Measurements from ENCODE around the gene ABL1. TPM values are rescaled to one million over a fixed set of nuclear protein-coding genes. Genes with fewer than 3 reads are reported as not detected.

Gene ABL1
- total RNA-seq, 1 donor from 2014 or later, result 44.6 TPM

DNA sequence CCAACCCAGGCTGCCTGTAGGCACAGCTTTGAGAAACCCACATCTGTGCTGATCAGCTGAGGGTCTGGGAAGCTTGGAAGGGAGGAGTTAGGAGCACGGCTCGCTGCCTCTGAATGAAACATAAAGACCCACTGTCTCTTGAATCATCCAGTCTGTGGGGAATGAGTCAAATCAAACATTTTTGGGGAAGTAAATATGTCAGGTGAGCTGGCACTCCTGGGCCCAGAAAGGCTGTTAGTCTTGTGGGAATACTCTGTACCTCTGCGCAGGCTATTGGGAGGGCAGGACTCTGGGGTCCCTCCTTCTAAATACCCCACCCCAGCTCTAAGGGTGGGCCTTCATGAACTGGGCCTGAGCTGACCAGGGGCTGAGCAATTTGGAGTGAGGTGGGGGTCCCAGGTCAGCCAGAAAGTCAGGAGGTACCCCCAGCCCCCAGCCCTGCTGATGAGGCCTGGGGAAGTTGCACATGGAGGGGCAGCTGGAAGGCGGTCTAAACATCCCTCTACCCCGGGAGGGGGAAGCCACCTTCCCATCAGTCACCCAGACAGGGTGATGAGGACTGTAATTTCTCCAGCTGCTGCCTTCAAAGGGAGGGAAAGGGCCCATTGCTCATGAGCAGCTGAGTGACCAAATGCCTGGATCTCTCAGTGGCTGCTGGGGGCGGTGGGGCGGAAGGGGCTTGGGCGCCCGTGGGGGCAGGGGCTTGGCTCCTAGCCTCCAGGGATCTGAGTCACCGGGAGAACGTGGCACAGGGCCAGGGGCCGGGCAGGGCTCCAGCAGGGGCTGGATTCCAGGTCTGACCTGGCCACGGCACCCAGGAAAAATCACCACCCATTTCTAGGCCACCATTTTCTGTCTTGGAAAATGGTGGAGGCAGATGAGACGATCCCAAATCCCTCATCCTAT is 93.2 kb downstream of the ABL1 start:
- peak; percentile 36 for DNase-seq (ENCODE audit: low read depth)

DNA sequence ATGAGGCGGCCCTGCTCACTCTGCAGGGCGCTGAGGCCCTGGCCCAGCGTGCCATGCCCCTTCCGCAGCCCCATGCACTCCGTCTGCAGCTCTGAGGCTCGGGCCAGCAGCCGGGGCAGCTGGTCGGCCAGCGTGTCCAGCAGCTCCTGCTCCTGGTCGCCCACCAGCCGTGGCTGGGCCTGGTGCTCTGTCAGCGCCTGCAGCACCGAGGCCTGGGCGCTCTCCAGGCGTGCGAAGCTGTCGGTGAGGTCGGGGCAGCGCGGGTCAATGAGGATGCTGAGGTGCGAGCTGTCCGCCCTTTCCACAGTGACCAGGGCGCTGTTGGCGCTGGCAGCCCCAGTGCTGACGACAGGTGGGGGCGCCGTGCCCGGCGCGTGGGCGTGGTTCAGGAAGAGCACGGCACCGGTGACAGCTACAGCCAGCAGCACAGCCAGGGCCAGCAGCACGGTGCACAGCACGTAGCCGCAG is 94.6 kb downstream of the ABL1 start:
- DNase-seq (ENCODE audit: low read depth), result no peak

DNA sequence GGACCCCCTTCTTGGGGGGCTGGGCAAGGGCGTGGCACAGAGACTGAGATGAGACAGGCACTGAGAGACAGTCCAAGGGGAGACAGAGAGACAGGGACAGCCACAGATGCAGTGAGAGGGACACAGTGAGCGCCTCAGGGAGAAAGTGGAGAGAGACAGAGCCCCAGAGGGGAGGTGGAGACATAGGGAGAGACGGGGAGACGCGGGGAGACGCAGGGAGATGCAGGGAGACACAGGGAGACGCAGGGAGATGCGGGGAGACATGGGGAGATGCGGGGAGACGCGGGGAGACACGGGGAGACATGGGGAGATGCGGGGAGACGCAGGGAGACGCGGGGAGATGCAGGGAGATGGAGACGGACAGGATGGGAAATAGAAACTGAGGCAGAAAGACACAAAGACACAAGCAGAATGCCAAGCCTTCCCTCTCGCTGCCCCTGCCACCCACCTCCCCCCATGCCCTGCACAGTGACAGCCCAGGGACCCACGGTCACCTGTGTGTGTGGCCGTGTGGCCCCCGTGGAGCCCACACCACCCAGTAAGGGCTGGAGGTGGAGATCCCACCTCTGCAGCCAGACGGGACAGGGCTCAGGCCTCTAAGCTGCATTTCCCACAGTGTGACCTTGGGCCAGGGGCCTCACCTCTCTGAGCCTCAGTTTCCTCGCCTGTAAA is 95.2 kb downstream of the ABL1 start:
- DNase-seq (ENCODE audit: low read depth), result no peak

DNA sequence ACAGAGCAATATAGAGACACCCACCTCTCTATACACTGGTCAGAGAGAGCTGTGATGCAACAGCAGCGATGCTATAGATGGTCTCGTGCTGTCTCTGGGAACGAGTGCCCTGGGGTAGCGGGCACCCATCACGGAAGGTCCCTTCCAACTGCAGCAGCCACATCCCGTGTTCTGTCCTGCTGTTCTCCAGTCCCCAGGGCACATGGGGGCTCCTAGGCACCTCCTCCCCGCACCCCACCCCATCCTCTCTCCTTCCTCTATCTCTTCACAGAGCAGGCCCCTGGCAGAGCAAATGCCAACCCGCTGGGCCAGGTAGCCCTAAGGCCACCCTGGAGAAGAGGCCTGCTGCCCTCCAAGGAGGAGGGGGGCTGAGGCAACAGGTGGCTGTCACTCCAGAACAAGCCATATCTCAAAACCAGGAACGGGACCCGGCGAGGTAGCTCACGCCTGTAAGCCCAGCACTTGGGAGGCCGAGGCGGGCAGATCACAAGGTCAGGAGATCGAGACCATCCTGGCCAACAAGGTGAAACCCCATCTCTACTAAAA is 95.8 kb downstream of the ABL1 start:
- no peak for DNase-seq (ENCODE audit: low read depth)

DNA sequence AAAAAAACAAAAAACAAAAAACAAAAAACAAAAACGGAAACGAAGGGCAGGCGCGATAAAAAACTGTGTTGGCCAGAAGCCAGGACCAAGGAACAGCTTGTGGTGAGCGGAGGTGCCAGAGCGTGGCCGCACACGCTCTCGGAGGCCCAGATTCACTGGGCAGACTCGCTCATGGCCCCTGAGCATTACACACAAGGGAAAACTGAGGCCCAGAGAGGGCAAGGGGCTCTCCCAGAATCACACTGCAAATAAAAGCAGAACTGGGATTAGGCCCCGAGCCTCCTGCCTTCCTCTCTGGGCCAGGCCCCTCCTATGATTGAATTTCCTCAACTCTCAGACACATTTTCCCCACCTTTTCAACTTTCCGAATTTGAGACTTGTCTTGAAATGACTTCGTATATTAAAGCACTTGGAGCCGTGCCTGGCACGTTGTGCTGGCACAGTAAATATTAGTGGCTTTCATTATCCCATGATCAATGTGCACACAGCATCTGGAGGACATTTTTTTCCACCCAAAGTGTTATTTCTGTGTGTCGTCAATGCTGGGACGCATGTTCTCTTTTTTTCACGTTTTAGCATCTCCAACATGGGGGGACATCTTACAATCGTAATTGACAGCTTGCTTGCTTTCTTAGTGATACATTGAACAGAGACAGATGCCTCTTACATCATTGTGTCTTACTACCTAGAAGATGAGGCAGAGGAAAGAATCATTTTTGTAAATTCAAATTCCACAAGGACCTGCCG is 96.6 kb downstream of the ABL1 start:
- DNase-seq (ENCODE audit: low read depth), result no peak

DNA sequence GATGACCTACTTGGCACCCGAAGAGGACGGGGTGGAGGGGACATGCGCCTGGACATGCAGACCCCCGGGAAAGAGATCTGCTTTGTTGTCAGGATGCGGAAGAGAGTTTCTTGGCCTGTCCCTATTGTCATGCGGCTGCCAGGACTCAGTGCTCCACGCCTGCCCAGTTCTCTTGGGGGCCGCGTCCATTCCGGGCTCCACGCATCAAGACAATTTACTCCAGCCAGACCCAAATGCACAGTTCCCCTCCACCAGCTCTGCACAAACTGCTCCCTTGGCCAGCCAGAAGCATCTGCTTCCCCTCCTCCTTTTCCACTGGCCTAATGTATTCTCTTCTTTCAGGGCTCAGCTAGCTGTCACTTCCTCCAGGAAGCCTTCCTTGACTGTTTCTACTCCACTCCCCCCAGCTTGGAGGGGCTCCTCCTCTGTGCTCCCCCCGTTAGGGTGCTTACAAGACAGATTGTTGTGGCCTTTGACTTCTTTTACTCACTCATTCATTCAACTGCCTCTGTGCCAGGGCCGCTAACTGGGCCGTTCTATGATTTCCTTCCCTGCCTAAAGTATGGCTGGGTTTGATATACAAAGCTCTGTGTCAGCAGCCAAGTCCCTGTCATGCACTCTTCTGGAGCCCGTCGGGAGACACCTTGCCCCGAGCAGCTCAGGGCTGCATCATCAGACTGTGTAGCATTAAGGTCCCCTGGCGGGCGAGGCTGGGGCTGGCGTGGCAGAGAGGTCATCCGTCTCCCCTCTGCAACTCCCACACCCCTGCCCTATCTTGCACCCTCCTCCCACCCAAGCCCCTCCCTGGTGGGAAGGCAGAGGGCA is 97.4 kb downstream of the ABL1 start:
- no peak for DNase-seq (ENCODE audit: low read depth)

DNA sequence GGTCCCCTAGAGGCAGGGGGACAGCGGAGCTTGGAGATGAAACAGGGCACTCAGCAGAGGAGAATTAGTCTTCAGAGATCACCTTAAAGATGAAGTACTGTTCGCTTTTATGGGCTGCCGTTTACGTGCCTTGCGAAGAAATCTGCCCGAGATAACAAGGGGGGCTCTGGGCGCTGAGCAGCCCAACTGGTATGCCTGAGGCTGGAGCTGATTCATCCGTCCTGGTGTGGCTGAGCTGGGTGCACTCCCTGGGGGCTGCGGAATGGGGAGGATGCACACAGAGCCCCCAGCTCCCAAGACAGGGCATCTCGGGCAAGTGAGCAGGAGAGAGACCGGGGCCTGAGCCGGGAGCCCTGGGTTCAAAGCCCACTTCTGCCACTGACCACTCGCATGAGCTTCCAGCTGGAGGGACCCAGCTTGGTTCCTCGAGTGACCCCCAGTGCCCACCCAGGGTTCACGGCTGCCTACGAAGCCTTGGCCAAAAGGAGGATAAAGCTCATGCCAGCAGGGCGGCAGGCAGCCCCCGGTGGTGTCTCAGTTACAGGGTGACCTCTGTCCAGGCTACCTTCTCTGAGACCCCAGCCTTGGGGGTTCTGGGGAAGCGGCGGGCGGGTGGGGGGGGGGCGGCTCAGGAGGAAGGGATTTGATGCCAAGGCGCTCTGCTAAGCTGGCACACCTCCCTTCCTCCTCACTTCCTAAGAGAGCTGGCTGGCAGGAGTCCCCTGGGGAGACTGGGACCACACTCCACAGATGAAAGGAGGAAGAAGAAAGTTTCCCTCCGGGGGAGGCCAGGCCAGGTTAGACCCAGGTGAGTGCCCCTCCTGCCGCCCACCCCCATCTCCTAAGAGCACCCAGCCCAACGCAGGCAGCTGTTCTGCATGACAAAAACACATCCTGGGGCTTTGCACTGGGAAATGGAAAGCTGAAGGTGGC is 98.3 kb downstream of the ABL1 start:
- DNase-seq (ENCODE audit: low read depth), result no peak

DNA sequence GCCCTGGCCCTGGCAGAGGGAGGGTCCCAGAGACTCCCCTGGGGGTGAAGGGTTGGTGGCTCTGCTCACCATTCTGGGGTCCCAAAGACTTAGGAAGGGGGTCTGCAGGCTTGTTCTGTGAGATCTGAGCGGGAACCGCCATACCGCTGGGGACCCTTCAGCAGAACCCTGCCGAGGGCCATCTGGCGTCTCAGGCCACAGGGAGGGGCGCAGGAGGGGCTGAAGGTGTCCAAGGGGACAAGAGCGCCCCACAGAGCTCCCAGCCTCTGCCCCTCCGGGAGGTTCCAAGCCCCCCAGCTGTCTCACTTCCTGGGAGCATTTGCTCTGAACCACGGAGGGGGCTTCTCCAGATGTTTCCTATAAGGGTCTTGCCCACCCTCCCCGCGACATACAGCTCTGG is 99.2 kb downstream of the ABL1 start:
- no peak for DNase-seq (ENCODE audit: low read depth)

DNA sequence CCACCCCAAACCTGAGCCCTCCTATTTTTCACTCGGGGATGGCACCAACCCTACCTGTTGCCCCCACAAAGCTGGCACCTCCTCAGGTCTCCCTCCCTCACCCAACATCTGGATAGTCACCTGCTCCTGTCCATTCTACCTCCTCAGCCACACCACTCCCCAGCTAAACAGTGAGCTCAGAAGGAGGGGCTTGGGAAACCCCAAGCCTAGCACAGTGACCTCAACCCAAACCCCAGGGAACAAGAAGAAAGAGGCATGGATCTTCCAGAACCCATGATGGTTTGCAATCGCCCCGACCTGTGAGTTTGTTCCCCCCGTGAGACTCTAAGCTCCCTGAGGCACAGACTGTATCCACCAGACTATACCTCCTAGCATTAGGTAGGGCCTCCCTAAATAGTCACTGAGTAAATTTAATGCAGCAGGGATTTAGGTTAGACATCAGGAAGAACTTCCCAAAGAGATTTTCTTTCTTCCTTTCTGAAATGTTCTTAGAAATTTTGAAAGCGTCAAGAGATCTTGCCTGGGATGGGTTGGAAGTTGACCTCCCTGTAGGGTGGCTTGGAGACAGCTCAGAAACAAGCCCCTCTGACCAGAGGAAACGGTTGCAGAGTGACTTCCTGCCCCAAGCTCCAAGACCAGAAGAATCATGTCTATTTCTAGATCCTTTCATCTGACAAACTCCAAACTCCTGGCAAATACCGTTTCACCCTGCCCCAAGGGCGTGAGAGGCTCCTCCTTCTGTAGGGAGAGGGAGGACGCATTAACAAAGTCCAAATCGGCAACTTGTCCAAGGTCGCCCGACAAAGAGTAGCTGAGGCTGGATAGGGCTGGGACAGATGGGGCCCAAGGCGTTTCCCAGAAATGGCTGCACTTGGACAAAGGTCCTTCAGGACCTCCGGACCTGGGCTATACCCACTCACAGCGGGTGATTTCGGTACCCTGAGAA is 99.9 kb downstream of the ABL1 start:
- DNase-seq (ENCODE audit: low read depth), result no peak

DNA sequence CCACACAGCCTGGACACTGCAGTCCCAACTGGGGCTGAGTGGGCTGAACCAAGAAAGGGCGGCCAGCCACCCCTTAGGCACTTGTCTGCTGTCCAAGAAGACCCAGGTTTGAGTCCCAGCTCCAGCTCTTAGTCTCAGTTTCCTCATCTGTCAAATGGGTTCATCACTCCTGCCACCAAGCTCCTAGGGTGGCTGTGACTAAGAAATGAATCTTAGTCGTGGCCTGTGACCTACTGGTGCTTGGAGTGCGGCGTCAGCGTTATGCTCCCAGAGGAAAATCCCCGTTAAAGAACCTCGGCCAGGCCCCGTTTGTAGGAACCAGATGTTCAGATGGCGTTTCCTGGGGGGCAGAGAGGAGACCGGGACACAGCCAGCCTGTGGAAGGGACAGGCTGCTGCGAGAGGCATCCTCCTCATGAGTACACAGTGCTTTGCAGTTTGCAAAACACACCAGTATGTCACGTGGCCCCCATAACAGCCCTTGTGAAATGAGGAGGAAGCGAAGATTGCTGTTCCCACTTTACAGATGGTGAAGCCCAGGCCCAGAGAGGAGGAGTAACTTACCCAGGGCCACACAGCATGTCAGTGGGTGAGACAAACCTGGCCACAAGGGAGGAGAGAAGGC is 100.7 kb downstream of the ABL1 start:
- no peak for DNase-seq (ENCODE audit: low read depth)

DNA sequence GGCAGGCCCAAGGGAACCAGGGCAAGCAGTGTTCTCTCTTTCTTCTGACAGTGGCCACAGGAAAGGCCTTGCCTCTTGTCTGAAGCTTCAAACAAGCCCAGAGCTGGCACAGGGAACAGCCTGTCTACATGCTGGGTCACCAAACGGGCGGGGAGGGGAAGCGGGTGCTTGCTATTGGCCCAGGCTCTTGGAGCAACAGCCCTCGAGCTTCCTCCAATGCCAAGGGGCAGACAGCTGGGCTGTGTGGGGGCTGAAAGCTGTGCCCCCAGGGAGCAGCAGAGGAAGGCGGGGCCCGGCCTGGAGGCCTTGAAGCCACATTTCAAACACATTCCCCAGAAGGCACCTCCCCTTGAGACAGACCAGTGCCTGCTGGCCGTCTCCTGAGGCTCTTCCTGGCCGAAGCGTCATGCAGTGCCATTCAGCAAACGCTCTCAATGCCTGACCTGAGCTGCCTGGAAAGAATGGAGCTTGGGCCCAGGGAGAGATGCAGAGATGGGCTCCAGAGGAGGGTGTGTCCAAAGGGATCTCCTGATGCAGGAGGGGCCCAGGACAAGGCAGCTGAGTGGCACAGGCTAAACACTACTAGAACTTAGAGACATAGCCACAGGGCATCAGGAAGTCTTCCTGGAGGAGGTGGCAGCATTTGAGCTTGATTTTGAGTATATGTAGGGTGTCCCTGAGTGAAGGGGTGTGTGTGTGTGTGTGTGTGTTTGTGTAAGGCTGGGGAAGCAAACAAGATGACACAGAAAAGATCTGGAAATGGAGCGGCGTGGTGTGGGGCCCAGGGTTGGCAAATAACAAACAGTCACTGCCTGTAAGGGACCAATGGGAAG is 101.4 kb downstream of the ABL1 start:
- DNase-seq (ENCODE audit: low read depth), result peak; percentile 94

Other genes with a start within 250 kb of the ABL1 start
- not detected in 2 replicates for gene PRDM12, start 170.7 kb upstream of the ABL1 start, total RNA-seq
- 17.4 and 21.4 TPM in 2 replicates for gene EXOSC2, start 141.5 kb upstream of the ABL1 start, total RNA-seq
- gene QRFP, start 61.6 kb downstream of the ABL1 start, total RNA-seq, result not detected in 2 replicates
- 0.36 and 0.48 TPM in 2 replicates for gene FIBCD1, start 104.0 kb downstream of the ABL1 start, total RNA-seq
- gene LAMC3, start 173.9 kb downstream of the ABL1 start, total RNA-seq, result 0.03 and 0.26 TPM in 2 replicates